Natural killer cell (primary cell): ENCODE measurements around the gene TRIM31. TPM values are rescaled to one million over a fixed set of nuclear protein-coding genes. Genes with fewer than 3 reads are reported as not detected.

Experiments
- ATAC-seq, 3 donors: fragments of 150-1000 bp in 2 of 3; fragments of 200-7000 bp in 1 of 3; cut with Tn5 transposase; 1 replicate in 1 of 3; 2 replicates in 2 of 3; pipeline ENCODE4 v1.10.0; 2021; ENCODE audit warnings: mild to moderate bottlenecking in 2 of 3, moderate library complexity in 2 of 3
- DNase-seq, 2 donors: peaks; one replicate each; pipeline versions ENCODE4 v3.0.0 to v3.0.0-alpha.2; 2013 to 2021; ENCODE audit warnings: mixed read lengths in 1 of 2
- H3K27ac ChIP-seq: one replicate; pipeline ENCODE4 v1.5.1; 2013; ENCODE audit warnings: mild to moderate bottlenecking, low read length
- H3K27me3 ChIP-seq: one replicate; pipeline ENCODE4 v1.6.1; 2013; ENCODE audit warnings: low read length; ENCODE audit not compliant: control insufficient read depth, insufficient read depth
- H3K36me3 ChIP-seq: one replicate; pipeline ENCODE4 v1.6.1; 2013; ENCODE audit warnings: low read length; ENCODE audit not compliant: control insufficient read depth, insufficient read depth
- H3K4me1 ChIP-seq: one replicate; pipeline ENCODE4 v1.6.1; 2013; ENCODE audit warnings: low read length; ENCODE audit not compliant: control insufficient read depth, insufficient read depth
- H3K4me3 ChIP-seq: one replicate; pipeline ENCODE4 v1.5.1; 2013; ENCODE audit warnings: low read length
- H3K9me3 ChIP-seq: one replicate; pipeline ENCODE4 v1.6.1; 2013; ENCODE audit warnings: low read length; ENCODE audit not compliant: control insufficient read depth, insufficient read depth
- H3K27ac Mint-ChIP-seq, 2 donors: one replicate each; pipeline ENCODE4 v1.8.0; 2022; ENCODE audit warnings: mild to moderate bottlenecking in 2 of 2, mixed read lengths in 2 of 2, moderate library complexity in 1 of 2
- H3K27me3 Mint-ChIP-seq, 2 donors: one replicate each; pipeline ENCODE4 v1.8.0; 2022; ENCODE audit warnings: low read depth in 2 of 2, mixed read lengths in 2 of 2
- H3K36me3 Mint-ChIP-seq: one replicate; pipeline ENCODE4 v1.8.0; 2022; ENCODE audit warnings: mixed read lengths
- H3K4me1 Mint-ChIP-seq, 2 donors: one replicate each; pipeline ENCODE4 v1.8.0; 2022; ENCODE audit warnings: mixed read lengths in 2 of 2
- H3K4me3 Mint-ChIP-seq: one replicate; pipeline ENCODE4 v1.8.0; 2022; ENCODE audit warnings: mild to moderate bottlenecking, moderate library complexity, mixed read lengths
- H3K9me3 Mint-ChIP-seq, 2 donors: one replicate each; pipeline ENCODE4 v1.8.0; 2022; ENCODE audit warnings: mixed read lengths in 2 of 2
- WGBS: methylation state at CpG from one replicate; pipeline ENCODE4 v1.1.7; 2013; ENCODE audit warnings: missing lambda C conversion rate; ENCODE audit not compliant: insufficient coverage; 5-methylcytosine and 5-hydroxymethylcytosine counted together
- intact Hi-C: fragments of 100-400 bp; cut with micrococcal nuclease; formaldehyde crosslinking; loops from one replicate; pipeline ENCODE4 v1.14.2; 2022
- total RNA-seq, 4 donors: library from RNA; stranded (reverse); fragments of 120-200 nt in 1 of 4; gene quantifications; one replicate each; pipeline versions ENCODE4 v1.2.3 to v1.2.4, GENCODE V29; 2013 to 2022
- TF ChIP-seq, protein P1 (sequence below): fragments of 200-600 bp; IDR thresholded peaks from one replicate; pipeline ENCODE4 v1.8.0; 2022; ENCODE audit warnings: antibody characterized with exemption

The TRIM31 gene
- total RNA-seq, 3 donors from 2014 or later (not counting 1 experiment from before 2014, with no cell fraction given): not detected

GRCh38 chr6:30091577-30092381 is 21.1 kb downstream of the TRIM31 start:
- Histone ChIP-seq H3K9me3 (no peaks in the 10 kb centered on the region), H3K4me3 (no peak overlapping the region), H3K4me1 (no peaks in the 10 kb centered on the region), H3K27me3 (peaks cover 27% of the 10 kb centered on the region), H3K36me3 (no peaks in the 10 kb centered on the region), H3K27ac (no peak overlapping the region)
- TF ChIP-seq, protein P1, sequence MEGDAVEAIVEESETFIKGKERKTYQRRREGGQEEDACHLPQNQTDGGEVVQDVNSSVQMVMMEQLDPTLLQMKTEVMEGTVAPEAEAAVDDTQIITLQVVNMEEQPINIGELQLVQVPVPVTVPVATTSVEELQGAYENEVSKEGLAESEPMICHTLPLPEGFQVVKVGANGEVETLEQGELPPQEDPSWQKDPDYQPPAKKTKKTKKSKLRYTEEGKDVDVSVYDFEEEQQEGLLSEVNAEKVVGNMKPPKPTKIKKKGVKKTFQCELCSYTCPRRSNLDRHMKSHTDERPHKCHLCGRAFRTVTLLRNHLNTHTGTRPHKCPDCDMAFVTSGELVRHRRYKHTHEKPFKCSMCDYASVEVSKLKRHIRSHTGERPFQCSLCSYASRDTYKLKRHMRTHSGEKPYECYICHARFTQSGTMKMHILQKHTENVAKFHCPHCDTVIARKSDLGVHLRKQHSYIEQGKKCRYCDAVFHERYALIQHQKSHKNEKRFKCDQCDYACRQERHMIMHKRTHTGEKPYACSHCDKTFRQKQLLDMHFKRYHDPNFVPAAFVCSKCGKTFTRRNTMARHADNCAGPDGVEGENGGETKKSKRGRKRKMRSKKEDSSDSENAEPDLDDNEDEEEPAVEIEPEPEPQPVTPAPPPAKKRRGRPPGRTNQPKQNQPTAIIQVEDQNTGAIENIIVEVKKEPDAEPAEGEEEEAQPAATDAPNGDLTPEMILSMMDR: no peak
- H3K9me3 Mint-ChIP-seq: no peaks in the 10 kb centered on the region
- H3K4me3 Mint-ChIP-seq: no peak overlapping the region
- intact Hi-C loops: no loop called here
- H3K27ac Mint-ChIP-seq: no peak overlapping the region
- peaks cover 58 to 71% of the 10 kb centered on the region in 2 donors for H3K27me3 Mint-ChIP-seq
- WGBS: 79% methylated on average over 11 of the region's 11 CpGs
- no peaks in the 10 kb centered on the region for H3K36me3 Mint-ChIP-seq
- no peak for DNase-seq
- no peaks in the 10 kb centered on the region for H3K4me1 Mint-ChIP-seq
- no peak for ATAC-seq

GRCh38 chr6:30087876-30088275 is 25.0 kb downstream of the TRIM31 start:
- Mint-ChIP-seq H3K9me3 (no peaks in the 10 kb centered on the region), H3K4me3 (no peak overlapping the region), H3K36me3 (no peaks in the 10 kb centered on the region), H3K27me3 (peaks cover 39 to 44% of the 10 kb centered on the region in 2 donors), H3K27ac (no peak overlapping the region), H3K4me1 (no peaks in the 10 kb centered on the region)
- 81% methylated on average over 5 of the region's 5 CpGs for WGBS
- no peaks in the 10 kb centered on the region for H3K4me1 ChIP-seq
- DNase-seq (no peak), ATAC-seq (no peak)
- TF ChIP-seq, protein P1: no peak
- intact Hi-C loops: no loop called here
- no peaks in the 10 kb centered on the region for H3K9me3 ChIP-seq
- H3K4me3 ChIP-seq: no peak overlapping the region
- no peak overlapping the region for H3K27ac ChIP-seq
- no peaks in the 10 kb centered on the region for H3K36me3 ChIP-seq
- H3K27me3 ChIP-seq: peaks cover 20% of the 10 kb centered on the region

- 24% methylated on average over 4 of the region's 4 CpGs for WGBS
- Mint-ChIP-seq H3K9me3 (no peaks in the 10 kb centered on the region), H3K4me3 (no peak overlapping the region), H3K36me3 (no peaks in the 10 kb centered on the region), H3K27ac (no peak overlapping the region), H3K4me1 (peaks cover 7 to 33% of the 10 kb centered on the region in 2 donors), H3K27me3 (peaks cover 55 to 66% of the 10 kb centered on the region in 2 donors)
- DNase-seq (no peak), ATAC-seq (no peak)
- TF ChIP-seq, protein P1: no peak
- Histone ChIP-seq H3K27ac (no peak overlapping the region), H3K4me3 (no peak overlapping the region), H3K9me3 (no peaks in the 10 kb centered on the region), H3K36me3 (no peaks in the 10 kb centered on the region), H3K27me3 (peaks cover 31% of the 10 kb centered on the region), H3K4me1 (peaks cover 13% of the 10 kb centered on the region)
- intact Hi-C loops: no loop called here
Measured at GRCh38 chr6:30077218-30077617, 35.7 kb downstream of the TRIM31 start.
